Cerebellar cortex (tissue), 1 donor: ENCODE measurements around the gene CYP39A1.

Experiments
- DNase-seq: peaks from one replicate; pipeline ENCODE4 v3.0.0-alpha.2; 2015; ENCODE audit warnings: low spot score

Gene CYP39A1

GRCh38 chr6:46652603-46653438 is at the start of gene CYP39A1, which contains the start of gene SLC25A27:
Gene CYP39A1 (minus strand): TSS chr6:46652818. CDS start chr6:46652582, 236 bp downstream.
Gene SLC25A27 (plus strand): TSS chr6:46652975. CDS start chr6:46653193, 218 bp downstream.
- peak; percentile 98 for DNase-seq

GRCh38 chr6:46699970-46700369 is 47.4 kb upstream of the CYP39A1 start:
- no peak for DNase-seq

- no peak for DNase-seq
Observed at GRCh38 chr6:46690911-46691451, 38.4 kb upstream of the CYP39A1 start.

GRCh38 chr6:46690141-46690755 is 37.6 kb upstream of the CYP39A1 start:
- DNase-seq, result no peak

GRCh38 chr6:46689657-46690056 is 37.0 kb upstream of the CYP39A1 start:
- no peak for DNase-seq

- DNase-seq, result no peak
Observed at GRCh38 chr6:46688966-46689335, 36.3 kb upstream of the CYP39A1 start.

GRCh38 chr6:46688117-46688965 is 35.7 kb upstream of the CYP39A1 start:
- no peak for DNase-seq

GRCh38 chr6:46687619-46688097 is 35.0 kb upstream of the CYP39A1 start, which contains the start of gene TDRD6:
Gene TDRD6 (plus strand): TSS chr6:46687885. CDS start chr6:46688129, 244 bp downstream.
- DNase-seq, result no peak

GRCh38 chr6:46684771-46685170 is 32.2 kb upstream of the CYP39A1 start:
- no peak for DNase-seq

- peak; percentile 38 for DNase-seq
Observed at GRCh38 chr6:46677314-46677654, 24.7 kb upstream of the CYP39A1 start.

- DNase-seq, result peak; percentile 25
Observed at GRCh38 chr6:46676604-46677313, 24.1 kb upstream of the CYP39A1 start.

GRCh38 chr6:46674410-46674809 is 21.8 kb upstream of the CYP39A1 start:
- no peak for DNase-seq

- no peak for DNase-seq
Observed at GRCh38 chr6:46667377-46667776, 14.8 kb upstream of the CYP39A1 start.

GRCh38 chr6:46661483-46661882 is 8.9 kb upstream of the CYP39A1 start:
- no peak for DNase-seq

- no peak for DNase-seq
Observed at GRCh38 chr6:46657642-46658041, 5.0 kb upstream of the CYP39A1 start.

- DNase-seq, result peak; percentile 59
Observed at GRCh38 chr6:46655803-46656202, 3.2 kb upstream of the CYP39A1 start.

- DNase-seq, result peak; percentile 42
Observed at GRCh38 chr6:46653439-46654195, 999 bp upstream of the CYP39A1 start.

- DNase-seq, result no peak
Observed at GRCh38 chr6:46652232-46652602, 401 bp downstream of the CYP39A1 start.

- DNase-seq, result peak; percentile 63
Observed at GRCh38 chr6:46651816-46652215, 802 bp downstream of the CYP39A1 start.

- peak; percentile 22 for DNase-seq
Observed at GRCh38 chr6:46651006-46651405, 1.6 kb downstream of the CYP39A1 start.
